Progenitor cell of endocrine pancreas (in vitro differentiated cells): ENCODE results near the gene CCR3. TPM values are rescaled to one million over a fixed set of nuclear protein-coding genes. Genes with fewer than 3 reads are reported as not detected.

Experiments used
- DNase-seq: peaks from one replicate; pipeline ENCODE4 v3.0.0; 2021; ENCODE audit warnings: low spot score; ENCODE audit not compliant: unreplicated experiment
- H3K27ac Mint-ChIP-seq: 2 replicates; pipeline ENCODE4 v1.8.0; 2021; ENCODE audit warnings: mild to moderate bottlenecking, moderate library complexity, mixed read lengths
- H3K27me3 Mint-ChIP-seq: 2 replicates; pipeline ENCODE4 v1.8.0; 2021; ENCODE audit warnings: mixed read lengths
- H3K36me3 Mint-ChIP-seq: 2 replicates; pipeline ENCODE4 v1.8.0; 2022; ENCODE audit warnings: mixed read lengths; ENCODE audit not compliant: insufficient read depth
- H3K4me1 Mint-ChIP-seq: 2 replicates; pipeline ENCODE4 v1.8.0; 2021; ENCODE audit warnings: low read depth, mixed read lengths
- H3K4me3 Mint-ChIP-seq: 2 replicates; pipeline ENCODE4 v1.8.0; 2021; ENCODE audit warnings: low read depth, mild to moderate bottlenecking, moderate library complexity, mixed read lengths
- H3K9me3 Mint-ChIP-seq: 2 replicates; pipeline ENCODE4 v1.8.0; 2021; ENCODE audit warnings: low read depth, mixed read lengths
- total RNA-seq: library from RNA; stranded (reverse); gene quantifications from 2 replicates; pipeline ENCODE4 v1.2.1, GENCODE V29; 2021
- TF ChIP-seq, protein P1 (sequence below): fragments of 200-600 bp; sonication (generic); IDR thresholded peaks from one replicate; pipeline ENCODE4 v1.5.0; 2021; ENCODE audit warnings: antibody characterized with exemption, mild to moderate bottlenecking; ENCODE audit not compliant: unreplicated experiment

CCR3 gene
- total RNA-seq, 1 donor from 2014 or later, result not detected

DNA sequence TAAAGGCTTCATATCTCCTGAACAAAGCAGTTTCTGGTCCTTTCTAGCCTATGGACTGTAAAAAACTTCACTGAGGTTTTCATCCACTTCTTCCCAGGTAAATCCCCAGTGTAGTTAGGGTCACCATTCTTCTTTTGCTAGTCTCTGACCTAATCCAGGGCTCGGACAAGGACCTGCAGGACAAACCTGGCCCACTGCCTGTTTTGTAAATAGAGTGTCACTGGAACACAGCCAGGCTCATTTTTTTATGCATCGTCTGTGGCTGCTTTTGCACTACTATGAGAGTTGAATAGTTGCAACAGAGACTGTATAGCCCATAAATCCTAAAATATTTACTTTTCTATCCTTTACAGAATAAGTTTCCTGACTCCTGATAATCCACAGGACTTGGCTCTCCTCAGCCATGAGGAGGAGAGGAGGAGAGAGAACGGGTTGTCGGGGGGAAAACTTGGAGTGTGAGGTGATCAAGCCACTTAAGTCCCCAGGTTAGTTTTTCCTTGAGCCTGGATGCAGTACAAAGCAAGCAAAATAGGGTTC is 29.0 kb downstream of the CCR3 start:
- Mint-ChIP-seq H3K27ac (no peak overlapping the region), H3K4me1 (no peaks in the 10 kb centered on the region), H3K4me3 (no peak overlapping the region), H3K9me3 (peaks cover 13% of the 10 kb centered on the region), H3K36me3 (no peaks in the 10 kb centered on the region), H3K27me3 (peaks cover 9% of the 10 kb centered on the region)
- no peak for DNase-seq
- TF ChIP-seq, protein P1, sequence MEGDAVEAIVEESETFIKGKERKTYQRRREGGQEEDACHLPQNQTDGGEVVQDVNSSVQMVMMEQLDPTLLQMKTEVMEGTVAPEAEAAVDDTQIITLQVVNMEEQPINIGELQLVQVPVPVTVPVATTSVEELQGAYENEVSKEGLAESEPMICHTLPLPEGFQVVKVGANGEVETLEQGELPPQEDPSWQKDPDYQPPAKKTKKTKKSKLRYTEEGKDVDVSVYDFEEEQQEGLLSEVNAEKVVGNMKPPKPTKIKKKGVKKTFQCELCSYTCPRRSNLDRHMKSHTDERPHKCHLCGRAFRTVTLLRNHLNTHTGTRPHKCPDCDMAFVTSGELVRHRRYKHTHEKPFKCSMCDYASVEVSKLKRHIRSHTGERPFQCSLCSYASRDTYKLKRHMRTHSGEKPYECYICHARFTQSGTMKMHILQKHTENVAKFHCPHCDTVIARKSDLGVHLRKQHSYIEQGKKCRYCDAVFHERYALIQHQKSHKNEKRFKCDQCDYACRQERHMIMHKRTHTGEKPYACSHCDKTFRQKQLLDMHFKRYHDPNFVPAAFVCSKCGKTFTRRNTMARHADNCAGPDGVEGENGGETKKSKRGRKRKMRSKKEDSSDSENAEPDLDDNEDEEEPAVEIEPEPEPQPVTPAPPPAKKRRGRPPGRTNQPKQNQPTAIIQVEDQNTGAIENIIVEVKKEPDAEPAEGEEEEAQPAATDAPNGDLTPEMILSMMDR, result no peak

DNA sequence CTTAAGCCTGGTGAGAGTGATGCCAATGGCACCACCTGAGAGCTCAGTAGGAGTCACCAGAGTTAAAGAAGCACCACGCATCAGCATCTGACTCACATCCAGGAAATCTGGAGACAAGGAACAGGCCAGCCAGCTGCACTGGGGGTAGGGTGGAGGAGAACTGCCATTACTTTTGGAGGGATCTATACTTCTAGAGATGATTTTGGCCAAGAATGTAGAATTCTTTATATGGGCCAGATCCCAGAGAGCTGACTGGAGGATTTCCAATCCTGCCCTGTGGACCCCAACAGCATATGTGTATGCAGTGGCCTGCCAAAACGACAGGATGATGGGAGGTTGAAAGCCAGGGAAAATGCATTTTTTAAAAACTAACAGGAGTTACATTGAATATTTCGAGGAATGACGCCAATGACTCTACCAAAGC is 29.8 kb downstream of the CCR3 start:
- H3K9me3 Mint-ChIP-seq, result peaks cover 13% of the 10 kb centered on the region

DNA sequence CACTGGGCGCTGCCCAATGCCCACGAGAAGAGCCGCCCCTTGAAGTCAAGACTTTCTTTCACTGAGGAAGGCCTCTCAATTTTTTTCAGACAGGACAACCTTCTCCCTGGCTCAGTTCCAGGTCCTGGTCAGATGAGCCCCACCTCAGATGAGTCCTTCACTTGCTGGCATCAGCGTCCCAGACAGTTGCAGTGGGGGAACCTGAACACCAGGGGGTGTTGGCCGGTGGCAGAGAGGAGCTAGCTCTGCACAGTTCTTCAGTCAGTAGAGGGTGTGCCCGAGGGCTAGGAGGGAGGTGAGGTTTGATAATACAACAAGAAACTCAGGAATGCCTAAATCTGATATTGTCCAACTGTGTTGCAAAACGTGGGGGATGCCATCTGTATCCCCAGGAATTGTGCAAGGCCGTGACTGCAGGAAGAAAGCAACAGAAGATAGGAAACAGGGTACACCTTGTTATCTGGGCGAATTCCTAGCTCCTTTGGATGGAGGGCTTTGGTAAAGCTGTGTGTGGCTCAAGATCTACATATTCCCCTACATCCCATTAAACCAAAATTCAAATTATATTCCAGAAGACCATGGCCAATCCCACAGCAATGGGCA is 34.3 kb downstream of the CCR3 start:
- H3K27ac Mint-ChIP-seq, result no peak overlapping the region
- H3K4me3 Mint-ChIP-seq, result no peak overlapping the region
- H3K4me1 Mint-ChIP-seq, result no peaks in the 10 kb centered on the region
- DNase-seq, result peak; percentile 21
- H3K9me3 Mint-ChIP-seq, result peaks cover 19% of the 10 kb centered on the region
- peaks cover 8% of the 10 kb centered on the region for H3K27me3 Mint-ChIP-seq
- H3K36me3 Mint-ChIP-seq, result no peaks in the 10 kb centered on the region
- TF ChIP-seq, protein P1, result peak; percentile 64

More for the DNA sequence above, 29.8 kb downstream of the CCR3 start:
- Mint-ChIP-seq H3K27ac (no peak overlapping the region), H3K36me3 (no peaks in the 10 kb centered on the region), H3K27me3 (peaks cover 9% of the 10 kb centered on the region), H3K4me3 (no peak overlapping the region), H3K4me1 (no peaks in the 10 kb centered on the region)
- DNase-seq, result no peak
- TF ChIP-seq, protein P1, result no peak

DNA sequence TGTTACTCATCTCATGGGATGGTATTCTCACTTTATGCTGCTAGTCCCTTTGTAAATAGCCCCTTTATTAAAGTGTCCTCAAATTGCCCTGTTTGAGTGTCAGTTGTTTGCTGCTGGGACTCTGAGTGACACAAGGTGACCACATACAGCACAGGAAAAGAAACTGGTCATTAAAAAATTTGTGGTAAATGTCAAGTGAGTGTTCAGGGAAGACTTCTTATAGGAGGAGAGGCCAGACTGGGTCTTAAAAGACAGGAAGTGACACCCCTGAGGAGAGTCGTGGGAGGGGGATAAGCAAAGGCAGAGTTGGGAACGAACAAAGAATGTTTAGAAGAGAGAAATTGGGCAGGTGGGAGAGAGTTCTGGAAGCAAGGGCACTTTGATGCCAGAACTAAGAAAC is 35.2 kb downstream of the CCR3 start:
- Mint-ChIP-seq H3K9me3 (peaks cover 19% of the 10 kb centered on the region), H3K4me1 (no peaks in the 10 kb centered on the region), H3K27me3 (peaks cover 10% of the 10 kb centered on the region), H3K4me3 (no peak overlapping the region), H3K27ac (no peak overlapping the region), H3K36me3 (no peaks in the 10 kb centered on the region)
- no peak for DNase-seq
- TF ChIP-seq, protein P1, result no peak

DNA sequence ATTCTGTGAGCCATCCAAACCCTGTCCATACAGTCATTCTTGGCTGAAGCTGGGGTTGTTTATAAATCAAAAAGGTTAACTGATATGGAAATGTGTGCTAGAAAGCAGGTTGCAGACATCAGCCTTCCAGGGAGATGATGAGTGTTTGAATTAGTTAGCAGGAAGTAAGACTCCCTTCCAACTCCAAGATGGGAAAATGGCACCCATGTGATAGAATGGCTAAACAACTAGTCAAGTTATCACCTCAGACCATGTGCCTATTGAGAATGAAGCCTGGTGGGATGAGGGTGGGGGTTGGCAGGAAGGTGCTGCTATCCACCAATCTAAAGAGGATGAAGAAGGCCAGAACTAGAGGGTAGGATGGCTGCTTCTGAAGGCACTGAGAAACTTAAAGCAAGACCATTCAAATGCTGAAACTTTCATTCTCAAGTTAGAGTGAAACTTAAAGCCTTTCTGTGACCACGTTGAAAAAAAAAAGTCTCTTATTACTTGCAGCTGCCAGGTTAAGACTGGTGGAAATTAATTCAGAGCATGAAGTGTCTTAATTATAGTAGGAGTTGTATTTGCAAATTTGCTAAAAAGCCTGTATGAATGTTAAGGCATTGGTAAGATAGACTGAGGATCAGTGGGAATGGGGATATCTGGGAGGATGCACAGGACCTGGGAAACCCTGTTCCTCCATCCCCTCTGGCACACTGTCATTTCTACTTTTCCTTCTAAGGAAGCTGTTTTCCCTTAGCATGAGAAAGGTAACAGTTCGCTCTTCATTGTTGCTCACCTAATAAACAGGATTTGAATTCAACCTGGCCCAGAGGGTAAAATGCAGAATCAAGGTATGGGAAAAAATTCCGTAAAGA is 36.8 kb downstream of the CCR3 start:
- no peaks in the 10 kb centered on the region for H3K36me3 Mint-ChIP-seq
- no peak for DNase-seq
- H3K4me1 Mint-ChIP-seq, result peaks cover 2% of the 10 kb centered on the region
- no peak overlapping the region for H3K27ac Mint-ChIP-seq
- peaks cover 17% of the 10 kb centered on the region for H3K9me3 Mint-ChIP-seq
- TF ChIP-seq, protein P1, result no peak
- H3K27me3 Mint-ChIP-seq, result peaks cover 11% of the 10 kb centered on the region
- H3K4me3 Mint-ChIP-seq, result no peak overlapping the region
